AG04450 (cell line): ENCODE results near the gene MORC4. TPM values are rescaled to one million over a fixed set of nuclear protein-coding genes. Genes with fewer than 3 reads are reported as not detected.

Experiments used
- CTCF ChIA-PET: fragments of 300-600, 350-600 bp; formaldehyde crosslinking; extraction: SDS; loops from one replicate; lab custom pipeline; 2022; ENCODE audit warnings: antibody characterized with exemption, inconsistent platforms; lab: Charles Lee
- POLR2A ChIA-PET: fragments of 350-600 bp; formaldehyde crosslinking; extraction: SDS; loops from one replicate; lab custom pipeline; 2021; ENCODE audit warnings: antibody characterized with exemption, inconsistent platforms; lab: Yijun Ruan, JAX
- DNase-seq: peaks from one replicate; pipeline ENCODE4 v3.0.0-alpha.2; 2011; ENCODE audit warnings: low read depth, low spot score
- H3K27ac ChIP-seq: one replicate; pipeline ENCODE4 v1.5.1; 2012; ENCODE audit warnings: low read depth, low read length, control low read depth
- H3K27me3 ChIP-seq: one replicate; pipeline ENCODE4 v1.6.0; 2012; ENCODE audit warnings: low read length; ENCODE audit not compliant: control insufficient read depth, insufficient read depth
- H3K4me3 ChIP-seq: 2 replicates; pipeline ENCODE4 v1.5.1; 2011; ENCODE audit warnings: mild to moderate bottlenecking, low read depth, low read length, control low read depth
- H3K9me3 ChIP-seq: 2 replicates; pipeline ENCODE4 v1.5.1; 2012; ENCODE audit warnings: low read length; ENCODE audit not compliant: control insufficient read depth, insufficient read depth
- CTCF ChIP-seq: IDR thresholded peaks from 2 replicates; pipeline ENCODE4 v1.5.1; 2011; ENCODE audit warnings: low read depth, low read length, control low read depth, inconsistent platforms
- polyA plus RNA-seq: library from polyadenylated mRNA; depleted of rRNA; stranded (reverse); fragments of >200 nt; gene quantifications from 2 replicates; pipeline ENCODE4 v1.2.3, GENCODE V29; 2011

MORC4 gene
- polyA plus RNA-seq, 1 experiment = 36.0 TPM

- CTCF ChIA-PET = no interaction called here
Measured at GRCh38 chrX:107008034-107008433, 8.0 kb upstream of the MORC4 start.

GRCh38 chrX:106999002-106999975 is 723 bp downstream of the MORC4 start:
- peak; percentile 53 for TF ChIP-seq CTCF
- POLR2A ChIA-PET = no interaction called here
- CTCF ChIA-PET = interaction anchor here (0.6 to 1.1 kb wide), 6 partner anchors 11 to 588 kb away, joined by 3 to 4 read pairs (median 3); no protein-coding TSS in a partner anchor
- H3K4me3 ChIP-seq = peak overlapping the region; percentile 67
- no peak for DNase-seq
- peak overlapping the region; percentile 52 for H3K27ac ChIP-seq
- H3K9me3 ChIP-seq = no peaks in the 10 kb centered on the region
- H3K27me3 ChIP-seq = peaks cover 6% of the 10 kb centered on the region

More at GRCh38 chrX:107008034-107008433, 8.0 kb upstream of the MORC4 start:
- Histone ChIP-seq H3K9me3 (no peaks in the 10 kb centered on the region), H3K4me3 (no peak overlapping the region), H3K27ac (no peak overlapping the region), H3K27me3 (peaks cover 6% of the 10 kb centered on the region)
- TF ChIP-seq CTCF = no peak
- DNase-seq = no peak
- POLR2A ChIA-PET = no interaction called here

GRCh38 chrX:106997611-106998010 is 2.4 kb downstream of the MORC4 start:
- TF ChIP-seq CTCF = no peak
- H3K27ac ChIP-seq = no peak overlapping the region
- no peak overlapping the region for H3K4me3 ChIP-seq
- CTCF ChIA-PET = interaction anchor here (1.3 kb wide), 1 partner anchor 103 kb away, joined by 3 read pairs; no protein-coding TSS in a partner anchor
- H3K9me3 ChIP-seq = no peaks in the 10 kb centered on the region
- POLR2A ChIA-PET = no interaction called here
- DNase-seq = no peak
- H3K27me3 ChIP-seq = no peaks in the 10 kb centered on the region

- no peak for DNase-seq
- Histone ChIP-seq H3K27me3 (no peaks in the 10 kb centered on the region), H3K27ac (no peak overlapping the region), H3K9me3 (no peaks in the 10 kb centered on the region), H3K4me3 (no peak overlapping the region)
- ChIA-PET CTCF (interaction anchor here (0.5 to 1.0 kb wide), 2 partner anchors 121 to 785 kb away, joined by 3 to 5 read pairs; no protein-coding TSS in a partner anchor), POLR2A (no interaction called here)
- no peak for TF ChIP-seq CTCF
Measured at GRCh38 chrX:106995678-106996077, 4.3 kb downstream of the MORC4 start.

GRCh38 chrX:106987488-106987887 is 12.5 kb downstream of the MORC4 start:
- DNase-seq = no peak
- POLR2A ChIA-PET = no interaction called here
- H3K9me3 ChIP-seq = no peaks in the 10 kb centered on the region
- no peaks in the 10 kb centered on the region for H3K27me3 ChIP-seq
- no peak for TF ChIP-seq CTCF
- H3K27ac ChIP-seq = no peak overlapping the region
- CTCF ChIA-PET = no interaction called here
- H3K4me3 ChIP-seq = no peak overlapping the region
